WERI-Rb-1 (cell line): ENCODE measurements around the gene TOX3.

Experiments used
- DNase-seq: peaks from one replicate; pipeline ENCODE4 v3.0.0-alpha.2; 2020
- H3K27ac ChIP-seq: fragments of 250-450 bp; sonication (Bioruptor Pico); 2 replicates; pipeline ENCODE4 v1.5.1; 2020; ENCODE audit warnings: mild to moderate bottlenecking, moderate library complexity
- H3K27me3 ChIP-seq: fragments of 250-450 bp; sonication (Bioruptor Pico); 2 replicates; pipeline ENCODE4 v1.5.1; 2021; ENCODE audit warnings: mild to moderate bottlenecking, low read depth, moderate library complexity; ENCODE audit not compliant: insufficient read depth, severe bottlenecking
- H3K36me3 ChIP-seq: fragments of 250-450 bp; sonication (Bioruptor Pico); 2 replicates; pipeline ENCODE4 v1.5.1; 2020; ENCODE audit warnings: mild to moderate bottlenecking, moderate library complexity
- H3K4me3 ChIP-seq: 2 replicates; pipeline ENCODE4 v1.5.1; 2011; ENCODE audit warnings: low read depth, mild to moderate bottlenecking, control low read depth, low read length
- H3K9me3 ChIP-seq: fragments of 250-450 bp; sonication (Bioruptor Pico); 2 replicates; pipeline ENCODE4 v1.5.1; 2021; ENCODE audit warnings: mild to moderate bottlenecking, moderate library complexity; ENCODE audit not compliant: severe bottlenecking
- TF ChIP-seq, protein P1 (sequence below): IDR thresholded peaks from 2 replicates; pipeline ENCODE4 v1.5.1; 2011; ENCODE audit warnings: low read depth, mild to moderate bottlenecking, control low read depth, inconsistent platforms, low read length

TOX3 gene

GRCh38 chr16:52494145-52494544 is 52.8 kb downstream of the TOX3 start:
- H3K36me3 ChIP-seq, result no peaks in the 10 kb centered on the region
- DNase-seq, result no peak
- H3K27me3 ChIP-seq, result no peaks in the 10 kb centered on the region
- TF ChIP-seq, protein P1, sequence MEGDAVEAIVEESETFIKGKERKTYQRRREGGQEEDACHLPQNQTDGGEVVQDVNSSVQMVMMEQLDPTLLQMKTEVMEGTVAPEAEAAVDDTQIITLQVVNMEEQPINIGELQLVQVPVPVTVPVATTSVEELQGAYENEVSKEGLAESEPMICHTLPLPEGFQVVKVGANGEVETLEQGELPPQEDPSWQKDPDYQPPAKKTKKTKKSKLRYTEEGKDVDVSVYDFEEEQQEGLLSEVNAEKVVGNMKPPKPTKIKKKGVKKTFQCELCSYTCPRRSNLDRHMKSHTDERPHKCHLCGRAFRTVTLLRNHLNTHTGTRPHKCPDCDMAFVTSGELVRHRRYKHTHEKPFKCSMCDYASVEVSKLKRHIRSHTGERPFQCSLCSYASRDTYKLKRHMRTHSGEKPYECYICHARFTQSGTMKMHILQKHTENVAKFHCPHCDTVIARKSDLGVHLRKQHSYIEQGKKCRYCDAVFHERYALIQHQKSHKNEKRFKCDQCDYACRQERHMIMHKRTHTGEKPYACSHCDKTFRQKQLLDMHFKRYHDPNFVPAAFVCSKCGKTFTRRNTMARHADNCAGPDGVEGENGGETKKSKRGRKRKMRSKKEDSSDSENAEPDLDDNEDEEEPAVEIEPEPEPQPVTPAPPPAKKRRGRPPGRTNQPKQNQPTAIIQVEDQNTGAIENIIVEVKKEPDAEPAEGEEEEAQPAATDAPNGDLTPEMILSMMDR, result no peak
- no peak overlapping the region for H3K27ac ChIP-seq
- H3K9me3 ChIP-seq, result no peaks in the 10 kb centered on the region
- no peak overlapping the region for H3K4me3 ChIP-seq

GRCh38 chr16:52492789-52493357 is 54.1 kb downstream of the TOX3 start:
- Histone ChIP-seq H3K9me3 (no peaks in the 10 kb centered on the region), H3K27me3 (no peaks in the 10 kb centered on the region), H3K27ac (no peak overlapping the region), H3K36me3 (no peaks in the 10 kb centered on the region), H3K4me3 (no peak overlapping the region)
- TF ChIP-seq, protein P1, result no peak
- DNase-seq, result no peak

- no peaks in the 10 kb centered on the region for H3K9me3 ChIP-seq
- TF ChIP-seq, protein P1, result no peak
- H3K27me3 ChIP-seq, result no peaks in the 10 kb centered on the region
- no peak for DNase-seq
- no peak overlapping the region for H3K27ac ChIP-seq
- H3K4me3 ChIP-seq, result no peak overlapping the region
- no peaks in the 10 kb centered on the region for H3K36me3 ChIP-seq
Measured at GRCh38 chr16:52491216-52491615, 55.7 kb downstream of the TOX3 start.

DNA sequence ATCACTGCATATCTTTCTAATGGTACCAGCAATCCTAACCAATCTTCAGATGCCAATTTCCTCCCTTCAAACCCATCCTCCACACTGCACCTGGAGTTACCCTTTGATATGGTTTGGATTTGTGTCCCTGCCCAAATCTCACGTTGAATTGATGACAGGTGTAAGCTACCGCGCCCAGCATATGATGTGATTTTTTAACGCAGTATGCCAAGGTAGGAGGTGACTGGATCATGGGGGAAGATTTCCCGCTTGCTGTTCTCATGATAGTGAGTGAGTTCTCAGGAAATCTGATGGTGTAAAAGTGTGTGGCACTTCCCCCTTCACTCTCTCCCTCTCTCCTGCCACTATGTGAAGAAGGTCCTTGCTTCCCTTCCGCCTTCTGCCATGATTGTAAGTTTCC is 57.0 kb downstream of the TOX3 start:
- TF ChIP-seq, protein P1, result no peak
- DNase-seq, result no peak

GRCh38 chr16:52488837-52489289 is 58.1 kb downstream of the TOX3 start:
- no peaks in the 10 kb centered on the region for H3K9me3 ChIP-seq
- DNase-seq, result no peak
- no peaks in the 10 kb centered on the region for H3K36me3 ChIP-seq
- TF ChIP-seq, protein P1, result no peak
- no peak overlapping the region for H3K27ac ChIP-seq
- H3K27me3 ChIP-seq, result no peaks in the 10 kb centered on the region
- H3K4me3 ChIP-seq, result no peak overlapping the region

More for the DNA sequence above, 57.0 kb downstream of the TOX3 start:
- Histone ChIP-seq H3K36me3 (no peaks in the 10 kb centered on the region), H3K9me3 (no peaks in the 10 kb centered on the region), H3K27me3 (no peaks in the 10 kb centered on the region), H3K4me3 (no peak overlapping the region), H3K27ac (no peak overlapping the region)
